Measurements from ENCODE around the gene ITPR1.
"Not testable (repeated sequence)": the region's sequence is repeated elsewhere in the genome, so short reads cannot be mapped to it uniquely, and the experiment has no call there.

Gene ITPR1

DNA sequence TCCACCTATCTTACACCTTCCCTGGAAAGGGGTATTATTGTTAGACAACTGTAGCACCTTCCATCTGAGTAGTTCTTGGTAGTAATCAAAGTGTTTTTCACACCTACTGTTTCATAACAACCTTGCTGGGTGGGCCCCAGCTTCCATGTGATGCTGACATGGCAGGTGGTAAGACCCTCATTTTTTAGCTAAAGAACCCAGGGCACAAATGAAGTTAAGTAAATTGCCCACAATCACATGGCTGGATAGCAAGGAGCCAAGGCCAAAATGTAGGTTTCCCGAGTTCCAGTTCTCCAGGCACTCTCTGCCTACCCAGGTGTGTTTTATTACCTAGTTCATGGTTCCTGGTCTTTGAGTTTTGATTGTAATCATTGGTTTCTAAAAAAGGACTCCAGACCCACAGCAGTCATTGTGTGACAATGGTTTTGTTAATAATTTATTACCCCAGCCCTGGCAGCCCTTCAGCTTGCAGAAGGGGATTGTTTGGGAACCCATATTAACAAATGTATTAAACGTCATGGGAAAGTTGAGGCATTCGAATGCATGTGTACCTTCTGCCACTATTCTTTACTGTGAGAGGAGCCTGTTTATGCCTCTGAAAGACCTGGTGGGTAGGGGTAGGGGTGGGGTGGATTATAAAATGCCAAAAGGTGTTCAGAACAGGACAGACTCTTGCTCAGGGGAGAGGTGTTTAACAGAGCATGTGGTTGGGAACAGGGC lies 263.9 kb downstream of the ITPR1 start:
- DNase-seq (ENCODE audit: low read depth in 2 of 2), result no peak

DNA sequence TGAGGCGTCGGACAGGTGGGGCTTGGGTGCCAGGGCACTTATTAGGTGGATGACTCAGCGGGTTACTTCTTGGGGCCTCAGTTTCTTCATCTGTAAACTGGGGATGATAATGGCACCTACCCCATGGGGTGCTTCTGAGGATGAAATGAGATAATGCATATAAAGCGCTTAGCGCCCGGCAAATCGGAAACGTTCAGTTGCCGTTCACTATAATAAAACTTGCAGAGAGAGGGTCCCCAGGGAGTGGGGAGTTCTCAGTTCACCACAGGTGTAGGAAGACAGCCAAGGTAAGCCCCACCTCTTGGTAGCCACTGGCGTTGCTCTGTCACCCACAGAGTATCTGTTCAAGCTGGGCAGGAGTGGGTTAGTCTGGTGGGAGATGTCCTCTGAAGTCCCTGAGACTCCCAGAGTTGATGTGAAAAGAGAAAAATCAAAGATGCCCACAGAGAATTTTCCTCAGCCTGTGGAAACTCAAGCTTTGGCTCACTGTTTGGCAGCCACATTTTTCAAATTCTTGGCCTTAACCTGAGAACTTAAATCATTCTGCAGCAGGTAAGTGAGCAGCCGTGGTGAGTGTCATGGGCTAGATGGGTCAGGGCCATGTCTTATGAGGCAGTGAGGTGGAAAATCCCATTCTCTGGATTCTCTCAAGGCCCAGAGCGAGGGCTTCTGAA lies 264.6 kb downstream of the ITPR1 start:
- no peak for DNase-seq (ENCODE audit: low read depth in 2 of 2)

DNA sequence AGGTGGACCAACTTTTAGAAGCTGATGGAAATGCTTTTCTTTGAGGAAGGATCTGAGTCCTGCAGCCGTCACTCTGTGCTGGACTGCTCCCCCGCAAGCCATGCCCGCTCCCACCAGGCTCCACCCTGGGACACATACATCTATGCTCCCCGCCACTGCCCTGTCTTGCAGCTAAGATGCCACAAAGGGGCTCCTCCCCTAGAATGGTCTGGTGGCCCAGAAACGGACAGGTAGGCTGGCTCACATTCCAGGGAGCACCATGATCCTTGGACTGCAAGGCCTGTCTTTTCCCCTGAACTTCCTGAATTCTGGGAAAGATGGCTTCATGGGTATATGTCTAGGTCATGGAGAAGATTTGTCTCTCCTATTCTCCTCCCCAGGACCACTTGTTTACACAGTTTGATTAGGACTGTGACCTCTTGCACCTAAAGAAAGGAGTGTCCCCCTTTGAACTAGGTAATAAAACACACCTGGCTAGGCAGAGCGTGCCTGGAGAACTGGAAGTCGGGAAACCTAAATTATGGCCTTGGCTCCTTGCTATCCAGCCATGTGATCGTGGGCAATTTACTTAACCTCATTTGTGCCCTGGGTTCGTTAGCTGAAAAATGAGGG lies 265.2 kb downstream of the ITPR1 start:
- DNase-seq (ENCODE audit: low read depth in 2 of 2), result no peak

DNA sequence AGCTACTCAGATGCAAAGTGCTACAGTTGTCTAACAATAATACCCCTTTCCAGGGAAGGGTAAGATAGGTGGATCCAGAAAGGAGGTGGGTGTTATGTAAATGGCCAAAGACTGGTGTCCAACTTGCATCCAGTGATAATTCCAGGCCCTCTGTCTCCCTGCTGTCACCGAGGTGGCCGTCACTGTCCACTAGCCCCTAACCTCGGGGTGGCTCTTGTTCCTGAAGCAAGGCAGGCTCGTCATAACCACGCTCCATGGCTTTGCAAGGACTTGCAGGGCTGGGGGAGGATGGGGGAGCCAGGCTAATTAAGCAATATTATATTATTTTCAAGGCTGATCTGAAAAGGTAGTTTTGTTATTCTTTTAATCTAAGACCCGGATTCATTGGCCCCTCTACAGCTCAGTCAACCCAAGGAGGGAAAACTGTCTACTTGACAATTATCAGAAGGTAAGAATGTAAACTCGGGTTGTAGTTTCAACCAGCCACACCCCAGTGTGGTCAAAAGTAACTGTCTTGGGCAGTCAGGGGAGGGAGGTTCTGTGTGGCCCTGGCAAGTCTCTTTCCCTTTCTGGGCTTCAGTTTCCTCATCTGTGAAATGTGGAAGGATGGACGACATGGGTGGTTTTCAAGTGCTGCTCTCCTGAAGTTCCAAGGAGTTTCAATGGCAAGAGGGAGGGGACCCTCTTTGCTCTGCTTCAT lies 266.0 kb downstream of the ITPR1 start:
- DNase-seq (ENCODE audit: low read depth in 2 of 2), result no peak

DNA sequence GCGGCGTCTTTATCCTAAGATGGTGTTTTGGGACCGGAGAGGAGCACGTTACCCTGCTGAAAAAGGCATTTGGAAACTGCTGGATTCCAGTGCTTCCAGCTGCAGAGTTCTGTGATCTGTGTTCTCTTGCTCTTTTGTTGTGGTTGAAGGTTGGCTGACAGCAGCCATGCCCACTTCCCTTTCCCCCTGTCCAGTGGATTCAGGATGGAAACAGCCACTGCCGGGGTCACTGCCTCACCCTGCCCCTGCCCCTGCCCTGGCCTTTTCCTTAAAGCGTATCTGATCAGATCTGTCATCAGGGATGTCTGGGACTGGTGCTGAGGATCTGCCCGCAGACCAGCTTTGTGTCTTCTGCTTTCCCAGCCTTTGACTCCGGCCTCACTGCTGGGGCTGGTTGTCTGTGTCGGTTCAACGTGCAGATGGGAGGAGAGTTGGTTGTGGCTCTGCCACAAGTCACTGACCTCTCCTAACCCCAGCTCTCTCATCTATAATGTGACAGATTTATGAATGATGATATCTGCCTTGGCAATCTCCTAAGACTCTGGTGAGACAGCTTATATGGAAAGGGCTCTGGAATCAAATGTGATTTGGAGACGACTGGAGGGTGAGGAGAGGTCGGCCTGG lies 266.7 kb downstream of the ITPR1 start:
- no peak for DNase-seq (ENCODE audit: low read depth in 2 of 2)

DNA sequence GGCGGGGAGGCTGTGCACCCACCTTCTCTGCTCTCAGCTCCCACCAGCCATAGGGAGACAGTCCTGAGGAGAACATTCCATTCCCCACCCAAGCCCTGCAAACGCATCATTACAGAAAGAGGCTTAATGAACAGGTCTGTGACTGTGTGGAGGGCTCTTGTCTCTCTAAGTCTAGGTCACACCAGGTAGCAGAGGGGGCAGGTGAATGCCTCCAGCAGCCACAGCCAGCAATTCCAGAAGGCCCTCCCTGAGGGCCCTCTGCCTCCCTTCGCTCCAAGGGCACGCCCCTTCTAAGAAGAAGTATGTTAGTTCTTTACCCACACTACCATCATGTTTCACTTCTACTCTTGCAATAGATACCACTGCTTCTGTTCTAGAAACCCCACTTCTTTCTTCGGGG lies 268.6 kb downstream of the ITPR1 start:
- no peak for DNase-seq (ENCODE audit: low read depth in 2 of 2)

DNA sequence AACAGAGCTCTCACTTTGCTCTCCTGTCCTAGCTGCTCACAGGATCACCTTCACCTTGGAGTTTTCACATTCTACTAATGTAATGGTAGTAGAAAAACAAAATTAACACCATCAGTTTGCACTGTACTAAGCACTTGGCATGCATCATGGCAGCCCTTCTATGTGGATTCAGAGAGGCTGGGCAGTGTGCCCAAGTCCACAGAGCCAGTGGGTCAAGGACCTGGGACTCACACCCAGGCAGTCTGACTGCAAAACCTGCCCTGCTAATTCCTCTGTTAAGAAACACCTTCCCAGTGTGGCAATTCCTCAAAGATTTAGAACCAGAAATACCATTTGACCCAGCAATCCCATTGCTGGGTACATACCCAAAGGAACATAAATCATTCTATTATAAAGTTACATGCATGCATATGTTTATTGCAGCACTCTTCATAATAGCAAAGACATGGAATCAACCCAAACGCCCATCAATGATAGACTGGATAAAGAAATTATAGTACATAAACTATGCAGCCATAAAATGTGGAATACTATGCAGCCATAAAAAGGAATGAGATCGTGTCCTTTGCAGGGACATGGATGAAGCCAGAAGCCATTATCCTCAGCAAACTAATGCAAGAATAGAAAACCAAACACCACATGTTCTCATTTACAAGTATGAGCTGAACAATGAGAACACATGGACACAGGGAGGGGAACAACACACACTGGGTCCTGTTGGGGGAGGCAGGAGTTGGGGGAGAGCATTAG lies 269.5 kb downstream of the ITPR1 start:
- DNase-seq (ENCODE audit: low read depth in 2 of 2), result not testable (repeated sequence)

DNA sequence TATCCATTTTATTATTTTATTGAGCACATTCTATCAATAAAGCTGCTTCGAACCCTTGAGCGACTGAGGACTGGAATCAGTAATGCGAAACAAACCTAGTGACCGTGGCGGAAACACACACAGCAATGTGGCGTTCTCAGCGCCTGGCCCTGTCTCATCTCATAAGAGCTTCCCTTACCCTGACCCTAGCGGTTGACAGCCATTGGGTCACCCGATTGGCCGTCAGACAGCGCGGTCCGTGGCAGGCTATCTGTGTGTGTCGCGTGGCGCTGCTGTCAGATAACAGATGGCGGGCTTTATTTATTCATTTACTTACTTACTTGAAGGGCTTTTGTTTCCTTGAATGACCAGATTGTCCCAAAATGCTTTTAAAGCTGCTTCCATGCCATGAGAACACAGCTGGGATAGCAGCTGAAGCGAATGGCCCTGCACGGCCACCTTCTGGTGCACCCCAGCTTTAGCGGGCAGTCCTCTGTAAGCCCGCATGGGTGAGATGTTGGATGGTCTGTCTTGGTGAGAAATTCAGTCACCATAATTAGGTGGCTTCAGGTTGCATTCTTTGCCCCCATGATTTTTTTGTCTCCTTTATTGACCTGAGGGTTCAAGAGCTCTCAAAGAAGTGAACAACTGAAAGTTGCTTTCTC lies 270.6 kb downstream of the ITPR1 start:
- no peak for DNase-seq (ENCODE audit: low read depth in 2 of 2)

DNA sequence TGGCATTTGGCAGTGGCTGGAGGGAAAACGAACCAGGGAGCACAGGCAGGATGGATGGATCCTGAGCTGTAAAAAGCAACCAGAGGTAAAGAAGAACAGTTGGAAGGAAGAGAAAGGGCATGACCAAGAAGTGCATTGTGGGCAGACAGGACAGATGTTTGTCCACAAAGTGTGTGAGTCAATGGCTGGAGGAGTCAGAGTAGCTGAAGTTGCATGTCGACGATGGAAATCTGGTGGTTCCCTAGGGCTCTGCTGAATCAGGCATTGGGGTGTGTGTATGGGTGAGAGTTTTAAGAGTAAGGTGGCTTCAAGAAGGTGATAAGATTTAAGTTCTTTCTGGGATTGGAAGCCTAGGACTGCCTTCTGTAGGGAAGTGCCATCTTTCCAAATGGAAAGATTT lies 272.1 kb downstream of the ITPR1 start:
- DNase-seq (ENCODE audit: low read depth in 2 of 2), result no peak

DNA sequence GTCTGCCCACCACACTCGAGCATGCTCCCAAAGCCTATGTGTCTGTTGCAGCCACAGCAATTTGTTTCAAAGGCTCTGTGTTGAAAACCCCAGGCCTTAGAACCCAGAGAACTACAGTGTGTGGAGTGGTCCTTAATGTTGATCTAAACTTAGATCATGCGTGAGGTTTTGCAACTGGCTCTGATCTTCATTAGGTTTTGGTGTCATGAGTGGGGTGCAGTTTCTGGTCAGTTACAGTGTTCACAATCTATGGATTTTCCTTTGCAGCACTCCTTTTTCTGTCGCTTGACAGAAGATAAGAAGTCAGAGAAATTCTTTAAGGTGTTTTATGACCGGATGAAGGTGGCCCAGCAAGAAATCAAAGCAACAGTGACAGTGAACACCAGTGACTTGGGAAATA lies 273.1 kb downstream of the ITPR1 start:
- no peak for DNase-seq (ENCODE audit: low read depth in 2 of 2)

DNA sequence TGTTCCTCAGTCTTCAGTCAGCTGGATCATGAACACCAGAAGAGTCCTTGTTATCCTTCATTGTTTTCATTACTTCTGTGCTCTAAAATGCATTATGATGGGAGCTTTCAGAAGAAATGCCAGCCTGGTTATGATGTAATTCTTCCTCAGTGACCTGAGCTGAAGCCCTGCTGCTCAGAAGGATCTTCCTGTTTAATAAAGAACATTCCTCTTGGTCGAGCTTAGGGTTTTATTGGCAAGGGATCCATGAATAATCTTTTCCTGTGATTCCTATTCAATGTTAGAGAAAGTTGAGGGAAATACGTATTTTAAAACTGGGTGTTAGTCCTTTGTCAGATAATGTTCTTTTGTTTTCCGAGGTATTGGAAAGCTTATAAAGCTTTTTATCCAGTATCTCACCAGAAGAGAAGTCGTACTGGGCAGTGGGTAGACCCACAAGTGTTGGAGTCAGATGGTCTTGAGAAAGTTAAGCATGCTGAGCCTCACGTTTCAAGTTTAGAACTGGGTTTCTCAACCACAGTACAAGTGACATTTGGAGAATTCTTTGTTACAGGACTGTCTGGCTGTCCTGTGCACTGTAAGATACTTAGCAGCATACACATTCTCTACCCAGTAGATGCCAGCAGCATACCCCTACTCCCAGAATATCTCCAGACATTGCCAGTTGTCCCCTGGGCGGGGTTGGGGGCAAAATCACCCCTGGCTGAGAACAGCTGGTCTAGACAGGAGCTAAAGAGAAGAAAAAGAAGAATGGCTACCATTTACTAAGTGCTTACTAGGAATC lies 273.8 kb downstream of the ITPR1 start:
- DNase-seq (ENCODE audit: low read depth in 2 of 2), result no peak

DNA sequence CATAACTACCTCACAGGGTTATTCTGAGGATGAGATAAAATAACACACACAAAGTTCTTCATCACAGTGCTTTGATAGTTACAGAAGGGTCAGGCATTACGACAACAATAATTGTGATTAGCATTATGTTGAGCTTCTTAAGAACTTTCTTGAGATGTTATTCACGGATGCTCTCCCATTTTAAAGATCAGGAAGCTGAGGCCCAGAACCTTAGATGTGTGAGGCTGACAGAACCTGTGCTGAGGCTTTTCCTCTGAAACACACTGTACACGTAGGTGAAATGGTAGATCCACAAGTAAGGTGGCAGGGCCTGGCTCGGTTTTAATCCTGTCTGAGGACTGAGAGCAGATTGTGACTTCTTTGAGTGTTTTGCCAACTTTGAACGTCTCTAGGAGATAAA lies 274.9 kb downstream of the ITPR1 start:
- DNase-seq (ENCODE audit: low read depth in 2 of 2), result no peak

DNA sequence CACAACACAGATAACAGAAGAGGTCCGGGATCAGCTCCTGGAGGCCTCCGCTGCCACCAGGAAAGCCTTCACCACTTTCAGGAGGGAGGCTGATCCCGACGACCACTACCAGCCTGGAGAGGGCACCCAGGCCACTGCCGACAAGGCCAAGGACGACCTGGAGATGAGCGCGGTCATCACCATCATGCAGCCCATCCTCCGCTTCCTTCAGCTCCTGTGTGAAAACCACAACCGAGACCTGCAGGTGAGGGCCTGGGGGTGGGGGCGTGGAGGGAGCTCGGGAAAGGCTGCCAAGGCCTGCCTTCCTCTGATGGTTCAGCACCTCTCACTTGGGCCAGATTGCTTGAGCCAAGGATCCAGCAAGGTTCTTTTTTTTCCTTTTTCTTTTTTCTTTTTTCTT lies 275.4 kb downstream of the ITPR1 start:
- DNase-seq (ENCODE audit: low read depth in 2 of 2), result no peak

DNA sequence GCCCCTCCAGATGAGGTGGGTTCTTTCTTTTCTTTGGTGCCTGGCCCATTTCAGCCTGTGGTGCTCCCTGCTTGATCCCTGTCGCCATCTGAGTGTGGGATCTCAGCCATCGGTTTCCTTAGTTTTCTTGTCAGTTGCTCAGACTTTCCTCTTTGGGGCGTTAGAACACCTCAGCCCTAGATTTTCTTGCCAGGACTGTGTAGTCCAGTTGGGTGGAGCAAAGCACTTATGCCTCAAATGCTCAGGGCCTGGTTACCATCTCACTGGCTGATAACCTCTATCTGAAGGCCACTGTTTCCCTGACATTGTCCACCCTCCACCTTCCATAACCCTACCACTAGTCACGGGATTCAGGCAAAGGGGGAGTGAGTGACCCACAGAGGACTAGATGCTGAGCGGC lies 277.4 kb downstream of the ITPR1 start:
- no peak for DNase-seq (ENCODE audit: low read depth in 2 of 2)

DNA sequence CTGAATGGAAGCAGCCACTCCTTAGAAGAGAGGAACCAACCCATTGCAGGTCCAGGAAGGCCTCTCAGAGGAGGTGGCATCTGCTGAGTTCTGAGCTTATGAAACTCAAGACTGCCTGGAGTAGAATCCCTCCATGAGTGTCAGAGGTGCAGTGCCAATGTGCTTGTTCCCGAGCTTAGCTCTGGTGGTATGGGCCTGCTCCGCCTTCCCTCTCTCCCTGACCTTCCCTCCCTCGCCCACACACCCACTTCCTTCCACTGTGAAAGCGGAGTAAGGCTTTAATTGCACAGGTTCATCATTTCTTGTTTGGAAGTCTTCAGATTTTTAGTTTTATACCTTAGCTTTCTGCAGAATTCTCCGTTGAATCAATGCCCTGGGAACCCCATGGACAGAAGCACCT lies 278.1 kb downstream of the ITPR1 start:
- no peak for DNase-seq (ENCODE audit: low read depth in 2 of 2)

DNA sequence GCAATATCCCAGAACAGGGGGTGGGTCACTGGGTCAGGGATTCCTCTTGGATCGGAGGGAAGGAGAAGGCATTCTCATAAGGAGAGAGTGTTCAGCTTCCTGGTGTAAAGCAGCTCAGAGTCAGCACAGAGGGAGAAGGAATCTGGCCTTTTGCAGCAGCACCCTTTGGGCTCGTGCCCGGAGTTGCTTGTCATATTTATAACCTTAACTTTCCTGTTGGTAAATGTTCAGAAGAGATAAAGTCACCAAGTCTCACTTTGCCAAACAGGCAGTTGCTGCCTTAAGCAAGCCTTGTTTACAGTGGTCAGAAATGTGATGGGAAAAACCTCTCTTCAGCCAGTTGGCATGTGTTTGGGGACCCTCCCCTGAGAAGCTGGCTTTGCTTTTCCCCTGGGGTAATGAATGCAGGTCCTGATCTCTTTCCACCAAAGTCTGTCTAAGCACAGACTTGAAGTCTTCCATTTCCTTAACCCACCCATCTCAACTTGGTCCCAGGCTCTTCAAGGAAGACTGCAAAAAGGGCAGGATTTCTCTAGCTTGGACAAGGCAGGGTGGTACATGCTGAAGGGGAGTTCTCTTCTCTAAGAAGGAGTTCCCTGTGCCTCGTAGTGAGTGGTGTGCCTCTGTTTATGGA lies 279.1 kb downstream of the ITPR1 start:
- DNase-seq (ENCODE audit: low read depth in 2 of 2), result no peak

DNA sequence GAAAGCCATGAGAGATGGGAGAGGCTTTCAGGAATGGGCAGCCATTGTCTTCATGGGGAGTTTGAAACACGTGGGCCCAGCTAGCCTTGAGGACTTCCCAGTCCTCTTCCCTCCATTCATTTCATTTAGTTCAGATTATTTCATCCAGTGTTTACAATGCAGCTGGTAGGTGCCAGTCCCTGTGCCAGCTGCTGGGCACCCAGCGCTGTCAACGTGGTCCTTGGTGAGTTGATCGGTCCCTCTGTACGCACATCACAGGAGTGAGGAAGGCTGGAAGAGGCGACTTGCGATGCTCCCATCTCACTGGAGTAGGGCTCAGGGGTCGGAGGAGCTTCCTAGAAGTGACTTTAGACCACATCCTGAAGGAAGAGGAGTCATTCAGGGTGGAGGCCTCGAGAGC lies 279.7 kb downstream of the ITPR1 start:
- no peak for DNase-seq (ENCODE audit: low read depth in 2 of 2)

DNA sequence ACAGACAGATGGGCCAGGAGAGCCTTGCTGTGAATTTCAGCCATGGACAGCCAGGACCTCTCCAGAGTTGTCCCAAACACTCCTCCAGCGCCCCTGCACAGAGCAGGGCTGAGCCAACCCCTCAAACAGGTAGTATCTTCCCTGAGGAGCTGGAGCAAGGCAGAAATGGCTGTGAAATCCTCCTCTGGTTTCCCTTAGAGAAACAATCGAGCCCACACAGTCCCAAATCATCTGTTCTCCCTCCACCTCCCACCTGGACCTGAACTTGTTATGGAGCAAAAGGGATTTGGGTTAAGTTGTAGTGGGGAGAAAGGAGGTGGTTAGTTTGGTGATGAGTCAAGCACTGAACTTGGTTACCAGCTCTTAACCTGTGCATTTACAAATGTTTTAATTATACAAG lies 280.4 kb downstream of the ITPR1 start:
- no peak for DNase-seq (ENCODE audit: low read depth in 2 of 2)

DNA sequence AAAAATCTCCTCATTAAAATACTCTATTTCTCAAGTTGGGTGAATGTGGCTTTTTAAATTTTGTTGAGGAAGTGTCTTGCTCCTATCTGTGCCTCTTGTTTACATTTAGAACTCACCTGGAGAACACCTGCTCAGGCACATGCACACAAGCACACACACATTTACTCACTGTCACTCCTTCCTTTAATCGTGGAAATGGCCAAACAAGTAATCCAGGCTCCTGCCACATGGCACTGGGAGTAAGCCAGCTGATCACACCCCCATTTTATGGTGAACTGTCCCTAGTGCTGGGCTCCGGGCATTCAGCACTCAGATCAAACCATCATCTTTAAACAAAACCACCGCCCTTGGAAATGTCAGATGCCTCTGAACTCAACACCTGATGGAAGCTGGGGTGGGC lies 281.4 kb downstream of the ITPR1 start:
- DNase-seq (ENCODE audit: low read depth in 2 of 2), result no peak

All from stimulated activated CD4-positive, alpha-beta T cell treated with anti-CD3 and anti-CD28 coated beads, Interleukin-1b, Interleukin-23, amount 100 ng/mL, for 1 hour (primary cell).